Measurements from ENCODE around the gene GSTM3.
A peak's percentile ranks its signal among the peaks of the same experiment; 100 is the strongest.
"Not testable (repeated sequence)": the region's sequence is repeated elsewhere in the genome, so short reads cannot be mapped to it uniquely, and the experiment has no call there.

Gene GSTM3

GRCh38 chr1:109726007-109726406 is 14.8 kb downstream of the GSTM3 start:
- no peak for ATAC-seq

DNA sequence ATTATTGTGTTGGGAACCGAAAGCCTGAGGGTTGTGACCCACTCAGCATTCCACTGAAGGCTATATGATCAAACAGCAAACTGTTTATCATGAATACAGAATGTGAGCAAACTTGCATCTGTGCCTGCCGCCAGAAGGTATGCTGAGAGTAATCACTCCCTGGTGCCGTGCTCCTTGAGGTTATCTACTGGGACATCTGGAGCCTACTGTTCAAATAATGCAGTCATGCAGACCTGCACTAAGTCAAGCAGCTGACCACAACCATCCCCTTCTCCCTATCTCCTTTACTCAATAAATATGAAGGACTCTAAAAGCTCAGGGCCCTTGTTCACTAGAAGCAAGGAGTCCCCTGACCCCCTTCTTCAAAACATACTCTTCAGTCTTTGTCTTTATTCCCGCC is 15.3 kb downstream of the GSTM3 start:
- no peak for ATAC-seq

- no peak for ATAC-seq
Observed at GRCh38 chr1:109724933-109725332, 15.9 kb downstream of the GSTM3 start.

DNA sequence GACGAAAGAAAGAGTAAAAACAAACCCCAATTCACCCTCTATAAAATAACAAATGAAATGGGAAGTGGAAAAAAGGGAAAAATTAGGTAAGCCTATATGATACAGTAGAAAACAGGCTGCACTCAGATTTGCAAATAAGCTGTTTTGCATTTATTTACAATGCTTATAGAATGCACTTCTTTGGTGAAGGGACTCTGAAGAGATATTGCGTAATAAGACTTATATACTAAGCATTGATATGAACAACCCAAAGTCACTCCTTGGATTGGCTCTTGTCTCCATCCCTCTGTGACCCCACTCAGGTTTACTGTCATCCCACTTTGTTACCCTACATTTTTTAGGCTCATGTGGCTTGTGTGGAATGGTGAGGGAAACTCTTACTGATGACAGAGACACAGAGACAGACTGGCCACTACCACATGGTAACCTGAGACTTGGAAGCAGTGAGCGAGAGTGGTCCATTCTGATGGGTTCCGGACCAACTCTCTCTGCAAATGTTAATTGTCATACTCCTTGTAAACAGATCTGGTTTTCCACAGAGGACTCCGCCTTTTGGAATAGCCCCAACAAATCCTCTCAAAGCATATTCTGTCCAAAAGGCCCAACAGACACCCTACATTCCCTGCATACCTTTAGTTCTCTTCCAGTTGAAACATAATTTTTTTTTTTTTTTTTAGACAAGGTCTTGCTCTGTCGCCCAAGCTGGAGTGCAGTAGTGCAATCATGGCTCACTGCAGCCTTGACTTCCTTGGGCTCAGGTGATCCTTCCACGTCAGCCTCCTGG is 17.7 kb downstream of the GSTM3 start:
- ATAC-seq: no peak

DNA sequence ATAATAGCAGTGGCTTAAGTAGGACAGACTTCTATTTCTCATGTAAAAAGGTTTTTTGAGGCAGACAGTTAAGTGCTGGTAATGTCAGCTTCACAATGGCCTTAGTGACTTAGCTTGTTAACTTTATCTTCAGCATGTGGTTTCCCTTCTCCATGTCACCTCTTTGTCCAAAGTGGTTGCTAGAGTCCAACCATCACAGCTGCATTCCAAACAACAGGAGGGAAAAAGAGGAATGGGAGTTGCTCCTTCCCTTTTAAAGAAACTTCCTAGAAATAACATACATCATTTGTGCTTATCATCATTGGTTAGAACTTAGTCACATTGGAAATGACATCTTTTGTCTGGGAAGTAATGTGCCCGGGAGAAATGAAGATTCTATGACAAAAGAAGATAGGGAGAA is 18.9 kb downstream of the GSTM3 start:
- no peak for ATAC-seq

DNA sequence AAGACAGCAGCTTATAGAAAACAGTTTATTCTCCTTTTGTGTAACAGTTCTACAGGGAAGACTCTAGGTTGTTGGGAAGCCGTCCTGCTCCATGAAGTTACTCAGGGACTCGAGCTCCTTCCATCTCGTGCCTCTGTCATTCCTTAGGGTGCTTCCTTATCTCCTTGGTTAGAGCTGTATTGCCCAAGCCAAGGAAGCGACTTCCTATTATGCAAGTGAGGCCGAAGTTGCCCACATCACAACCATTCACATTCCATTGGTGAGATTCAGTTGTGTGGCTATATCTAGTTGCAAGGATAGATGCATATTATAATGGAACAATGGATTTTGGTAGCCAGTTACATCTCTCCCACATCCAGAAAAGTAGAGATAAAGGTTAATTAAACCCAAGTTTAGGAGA is 19.8 kb downstream of the GSTM3 start:
- ATAC-seq: no peak

- ATAC-seq: peak; percentile 63 to 79
Observed at GRCh38 chr1:109719337-109719837, 21.5 kb downstream of the GSTM3 start.

DNA sequence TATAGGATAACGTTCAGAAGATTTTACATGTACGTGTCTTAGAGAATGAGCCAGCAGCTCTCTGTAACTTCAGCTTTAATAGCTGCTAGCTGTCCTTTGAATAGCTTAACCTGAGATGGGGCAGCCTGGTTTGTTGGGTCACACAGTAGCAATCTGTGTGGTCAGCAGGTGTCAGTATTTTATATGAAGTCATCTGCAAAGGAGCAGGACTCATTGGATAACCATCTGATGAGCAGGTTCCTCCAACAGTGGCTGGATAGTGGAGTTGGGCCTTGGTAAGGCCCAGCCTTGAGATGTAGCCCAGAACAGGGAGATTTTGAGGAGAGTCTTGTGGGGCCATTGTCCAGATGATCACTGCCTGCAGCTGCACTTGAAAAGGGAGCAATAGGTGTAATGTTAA is 22.3 kb downstream of the GSTM3 start:
- ATAC-seq: no peak

DNA sequence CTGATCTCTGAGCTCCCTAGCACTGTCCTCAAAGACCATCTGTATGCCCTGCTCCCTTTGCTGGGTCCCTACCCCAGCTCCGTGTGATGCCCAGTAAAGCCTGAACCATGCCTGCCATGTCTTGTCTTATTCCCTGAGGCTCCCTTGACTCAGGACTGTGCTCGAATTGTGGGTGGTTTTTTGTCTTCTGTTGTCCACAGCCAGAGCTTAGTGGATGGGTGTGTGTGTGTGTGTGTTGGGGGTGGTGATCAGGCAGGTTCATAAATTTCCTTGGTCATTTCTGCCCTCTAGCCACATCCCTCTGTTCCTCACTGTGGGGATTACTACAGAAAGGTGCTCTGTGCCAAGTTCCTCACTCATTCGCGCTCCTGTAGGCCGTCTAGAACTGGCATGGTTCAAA is 23.1 kb downstream of the GSTM3 start:
- no peak for ATAC-seq

GRCh38 chr1:109716570-109717090 is 24.2 kb downstream of the GSTM3 start:
- ATAC-seq: no peak

DNA sequence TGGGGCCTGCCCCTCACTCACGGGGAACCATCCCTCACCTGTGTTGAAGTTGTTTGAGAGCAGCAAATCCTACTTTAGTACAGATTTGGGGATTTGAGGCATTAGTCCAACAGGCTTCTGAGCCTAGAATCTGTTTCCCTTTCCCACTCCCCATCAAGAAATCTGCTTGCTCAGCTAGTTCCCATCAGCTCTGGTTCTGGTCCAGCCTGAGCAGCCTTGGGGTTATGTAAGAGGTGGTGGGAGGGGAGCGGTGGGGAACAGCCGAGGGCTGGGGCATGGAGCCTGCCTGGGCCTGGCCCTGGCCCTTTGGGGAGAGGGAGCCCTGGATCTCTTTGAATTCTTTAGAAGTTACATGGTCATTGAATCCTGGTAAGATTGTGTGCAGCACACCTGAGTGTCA is 24.7 kb downstream of the GSTM3 start:
- ATAC-seq: no peak

DNA sequence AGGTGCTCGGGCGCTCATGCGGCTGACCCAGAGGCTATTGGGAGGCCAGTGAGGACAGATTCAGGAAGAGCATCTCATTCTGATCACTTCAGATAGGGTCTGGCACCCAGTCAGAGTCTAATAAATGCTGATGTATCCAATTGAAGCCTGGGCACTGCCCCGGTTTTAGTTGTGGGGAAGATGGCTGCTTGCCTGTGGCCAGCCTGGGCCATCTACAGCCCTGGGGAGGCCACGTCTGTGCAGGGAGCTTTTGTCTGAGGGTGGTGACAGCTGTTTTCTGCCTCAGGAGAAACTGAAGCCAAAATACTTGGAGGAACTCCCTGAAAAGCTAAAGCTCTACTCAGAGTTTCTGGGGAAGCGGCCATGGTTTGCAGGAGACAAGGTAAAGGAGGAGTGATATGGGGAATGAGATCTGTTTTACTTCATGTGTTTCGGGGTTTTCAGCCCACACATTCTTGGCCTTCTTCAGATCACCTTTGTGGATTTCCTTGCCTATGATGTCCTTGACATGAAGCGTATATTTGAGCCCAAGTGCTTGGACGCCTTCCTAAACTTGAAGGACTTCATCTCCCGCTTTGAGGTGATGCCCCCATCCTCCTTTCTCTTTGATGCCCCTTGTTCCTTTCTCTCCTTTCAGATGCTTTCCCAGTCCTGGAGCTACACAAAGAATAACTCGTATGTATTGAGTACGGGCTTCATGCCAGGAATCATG is 26.0 kb downstream of the GSTM3 start:
- ATAC-seq: no peak

DNA sequence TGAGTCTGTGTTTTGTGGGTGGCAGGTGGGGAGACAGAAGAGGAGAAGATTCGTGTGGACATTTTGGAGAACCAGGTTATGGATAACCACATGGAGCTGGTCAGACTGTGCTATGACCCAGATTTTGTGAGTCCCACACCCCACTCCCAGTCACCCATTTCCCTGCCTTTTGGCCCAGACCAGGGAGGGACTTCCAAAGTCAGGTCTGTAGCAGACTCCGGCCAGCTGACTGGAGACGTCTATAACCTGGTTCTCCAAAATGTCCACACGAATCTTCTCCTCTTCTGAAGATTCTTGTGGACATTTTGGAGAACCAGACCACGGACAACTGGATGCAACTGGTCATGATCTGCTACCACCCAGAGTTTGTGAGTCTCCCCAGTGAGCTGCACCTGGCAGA is 27.2 kb downstream of the GSTM3 start:
- no peak for ATAC-seq

GRCh38 chr1:109712321-109712864 is 28.4 kb downstream of the GSTM3 start:
- ATAC-seq: no peak

DNA sequence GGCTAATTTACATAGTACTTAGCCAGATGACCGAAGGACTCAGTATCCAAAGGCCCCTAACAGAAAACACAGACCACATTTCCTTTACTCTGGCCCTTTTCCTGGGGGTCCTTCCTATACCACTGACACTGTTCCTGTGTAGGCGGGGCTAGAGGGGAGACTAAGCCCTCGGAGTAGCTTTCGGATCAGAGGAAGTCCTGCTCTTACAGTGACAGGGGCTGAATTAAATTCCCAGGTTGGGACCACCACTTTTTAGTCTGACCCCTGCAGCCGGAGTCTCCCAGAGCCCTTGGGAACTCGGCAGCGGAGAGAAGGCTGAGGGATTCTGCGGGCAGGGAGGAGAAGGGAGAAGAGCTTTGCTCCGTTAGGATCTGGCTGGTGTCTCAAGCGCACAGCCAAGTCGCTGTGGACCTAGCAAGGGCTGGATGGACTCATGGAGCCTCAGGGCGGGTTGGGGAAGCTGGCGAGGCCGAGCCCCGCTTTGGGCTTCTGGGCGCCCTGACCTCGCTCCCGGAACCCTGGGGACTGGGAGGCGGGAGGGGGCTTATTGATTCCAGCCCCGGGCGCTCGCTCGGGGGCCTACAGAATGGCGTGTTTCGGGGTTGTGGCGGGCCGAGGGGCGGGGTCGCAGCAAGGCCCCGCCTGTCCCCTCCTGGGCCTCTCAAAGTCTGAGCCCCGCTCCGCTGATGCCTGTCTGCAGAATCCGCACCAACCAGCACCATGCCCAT is 29.1 kb downstream of the GSTM3 start, which contains the start of gene GSTM5:
Gene GSTM5, plus strand, starts transcription at position 659 of the 728 bp plus-strand sequence. Its CDS starts 62 bp downstream, at position 721.
- not testable (repeated sequence) for ATAC-seq

DNA sequence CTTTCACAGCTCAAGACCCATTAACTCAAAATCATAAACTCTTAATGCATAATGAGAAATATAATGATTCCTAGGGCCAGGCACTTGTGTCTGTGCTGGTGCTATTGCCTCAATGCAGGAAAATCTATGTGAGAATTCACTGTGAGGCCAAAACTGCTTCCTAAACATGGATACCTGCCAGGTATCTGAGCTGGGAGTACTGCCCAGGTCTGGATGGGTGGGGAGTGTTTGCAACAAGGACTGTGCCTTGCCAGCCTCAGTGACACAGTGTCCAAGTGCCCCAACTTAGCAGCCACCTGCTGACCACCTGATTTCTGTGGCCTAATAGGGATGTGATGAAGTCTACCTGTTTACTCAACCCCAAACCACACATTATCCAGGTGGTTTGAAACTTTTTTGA is 31.0 kb downstream of the GSTM3 start:
- ATAC-seq: not testable (repeated sequence)

DNA sequence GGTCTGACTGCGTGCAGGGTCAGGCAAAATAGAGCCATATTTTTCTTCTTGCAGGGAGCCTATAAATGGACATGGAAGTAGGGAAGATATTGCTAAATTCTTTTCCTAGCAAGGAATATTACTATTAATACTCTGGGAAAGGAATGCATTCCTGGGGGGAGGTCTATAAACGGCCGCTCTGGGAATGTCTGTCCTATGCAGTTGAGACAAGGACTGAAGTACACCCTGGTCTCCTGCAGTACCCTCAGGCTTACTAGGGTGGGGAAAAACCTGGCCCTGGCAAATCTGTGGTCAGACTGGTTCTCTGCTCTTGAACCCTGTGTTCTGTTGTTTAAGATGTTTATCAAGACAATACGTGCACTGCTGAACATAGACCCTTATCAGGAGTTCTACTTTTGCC is 31.9 kb downstream of the GSTM3 start:
- not testable (repeated sequence) for ATAC-seq

- no peak for ATAC-seq
Observed at GRCh38 chr1:109705411-109705810, 35.4 kb downstream of the GSTM3 start.

- ATAC-seq: no peak
Observed at GRCh38 chr1:109704173-109704572, 36.7 kb downstream of the GSTM3 start.

DNA sequence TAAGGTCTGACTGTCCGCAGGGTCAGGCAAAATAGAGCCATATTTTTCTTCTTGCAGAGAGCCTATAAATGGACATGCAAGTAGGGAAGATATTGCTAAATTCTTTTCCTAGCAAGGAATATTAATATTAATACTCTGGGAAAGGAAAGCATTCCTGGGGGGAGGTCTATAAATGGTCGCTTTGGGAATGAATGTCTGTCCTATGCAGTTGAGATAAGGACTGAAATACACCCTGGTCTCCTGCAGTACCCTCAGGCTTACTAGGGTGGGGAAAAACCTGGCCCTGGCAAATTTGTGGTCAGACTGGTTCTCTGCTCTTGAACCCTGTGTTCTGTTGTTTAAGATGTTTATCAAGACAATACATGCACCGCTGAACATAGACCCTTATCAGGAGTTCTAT is 37.9 kb downstream of the GSTM3 start:
- ATAC-seq: not testable (repeated sequence)

- not testable (repeated sequence) for ATAC-seq
Observed at GRCh38 chr1:109697861-109698260, 43.0 kb downstream of the GSTM3 start.

GRCh38 chr1:109697066-109697465 is 43.8 kb downstream of the GSTM3 start:
- ATAC-seq: no peak

GRCh38 chr1:109695138-109695537 is 45.7 kb downstream of the GSTM3 start:
- ATAC-seq: not testable (repeated sequence)
